ENCODE measurements around the gene LHX4.

DNA sequence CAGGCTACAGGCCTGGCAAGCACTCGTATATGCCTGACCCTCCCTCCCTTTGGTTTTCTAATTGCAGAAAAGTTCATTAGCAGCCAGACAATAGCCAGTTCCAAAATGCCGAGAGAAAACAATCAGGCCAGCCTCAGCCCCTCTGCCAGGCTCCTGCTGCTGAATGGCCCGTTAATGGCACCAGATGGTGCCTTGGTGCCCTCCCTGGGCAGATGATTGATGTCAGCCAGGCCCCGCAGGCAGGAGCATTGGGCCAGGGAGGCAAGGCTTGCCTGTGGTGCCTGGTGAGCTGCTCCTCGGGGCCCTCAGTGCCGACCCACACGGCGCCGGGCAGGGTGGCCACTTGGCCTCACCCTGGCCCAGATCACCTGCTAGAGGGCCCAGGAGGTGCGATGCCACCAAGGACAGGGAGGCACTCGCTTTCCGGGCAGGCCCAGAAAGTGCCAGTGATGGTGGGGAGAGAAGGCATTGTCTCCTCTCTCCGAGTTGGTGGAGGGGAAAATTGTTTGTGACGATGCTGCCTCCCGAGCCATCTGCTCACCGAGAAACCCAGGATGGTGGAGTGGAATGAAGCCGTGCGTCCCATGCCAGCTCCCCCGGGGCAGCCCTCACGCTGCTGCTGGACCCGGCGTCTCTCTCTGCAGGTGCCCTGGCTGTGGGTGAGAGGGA lies 47.3 kb upstream of the LHX4 start:
- TF ChIP-seq, protein P1, sequence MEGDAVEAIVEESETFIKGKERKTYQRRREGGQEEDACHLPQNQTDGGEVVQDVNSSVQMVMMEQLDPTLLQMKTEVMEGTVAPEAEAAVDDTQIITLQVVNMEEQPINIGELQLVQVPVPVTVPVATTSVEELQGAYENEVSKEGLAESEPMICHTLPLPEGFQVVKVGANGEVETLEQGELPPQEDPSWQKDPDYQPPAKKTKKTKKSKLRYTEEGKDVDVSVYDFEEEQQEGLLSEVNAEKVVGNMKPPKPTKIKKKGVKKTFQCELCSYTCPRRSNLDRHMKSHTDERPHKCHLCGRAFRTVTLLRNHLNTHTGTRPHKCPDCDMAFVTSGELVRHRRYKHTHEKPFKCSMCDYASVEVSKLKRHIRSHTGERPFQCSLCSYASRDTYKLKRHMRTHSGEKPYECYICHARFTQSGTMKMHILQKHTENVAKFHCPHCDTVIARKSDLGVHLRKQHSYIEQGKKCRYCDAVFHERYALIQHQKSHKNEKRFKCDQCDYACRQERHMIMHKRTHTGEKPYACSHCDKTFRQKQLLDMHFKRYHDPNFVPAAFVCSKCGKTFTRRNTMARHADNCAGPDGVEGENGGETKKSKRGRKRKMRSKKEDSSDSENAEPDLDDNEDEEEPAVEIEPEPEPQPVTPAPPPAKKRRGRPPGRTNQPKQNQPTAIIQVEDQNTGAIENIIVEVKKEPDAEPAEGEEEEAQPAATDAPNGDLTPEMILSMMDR (IDR thresholded peaks at IDR 0.05), result no peak
- no peak for TF ChIP-seq POLR2A (IDR thresholded peaks at IDR 0.05)

Data from body of pancreas (tissue), 4 donors.